H1 (cell line): ENCODE measurements around the gene APP. TPM values are rescaled to one million over a fixed set of nuclear protein-coding genes. Genes with fewer than 3 reads are reported as not detected.

Experiments
- CTCF ChIA-PET: fragments of 300-600 bp; sonication (Branson Sonifier 250); formaldehyde crosslinking; loops from one replicate; lab custom pipeline; 2021; ENCODE audit not compliant: partially characterized antibody; lab: Charles Lee
- POLR2A ChIA-PET: fragments of 300-600 bp; sonication (Branson Sonifier 250); formaldehyde crosslinking; loops from one replicate; lab custom pipeline; 2021; ENCODE audit warnings: inconsistent platforms; ENCODE audit not compliant: partially characterized antibody; lab: Charles Lee
- DNase-seq, 2 experiments: peaks; one replicate each; pipeline versions ENCODE4 v3.0.0 to v3.0.0-alpha.2; 2010 to 2022; ENCODE audit warnings: low spot score in 2 of 2, low read depth in 1 of 2, mixed read lengths in 1 of 2
- FAIRE-seq: peaks from 2 replicates; lab custom pipeline; 2011; peaks lifted over from hg19 to GRCh38; lab: Jason Lieb, UNC
- H2AFZ ChIP-seq: 2 replicates; pipeline ENCODE4 v1.8.1; 2012; ENCODE audit warnings: low read length, inconsistent platforms
- H2AK5ac ChIP-seq: 2 replicates; pipeline ENCODE4 v1.6.1; 2013; ENCODE audit warnings: low read depth, low read length
- H2BK120ac ChIP-seq: replicated peaks from 2 replicates; pipeline ENCODE3; 2013; ENCODE audit warnings: low read depth, low read length, inconsistent platforms
- H2BK12ac ChIP-seq: 2 replicates; pipeline ENCODE4 v1.6.1; 2013; ENCODE audit warnings: low read depth, low read length
- H2BK15ac ChIP-seq: 2 replicates; pipeline ENCODE4 v1.6.1; 2013; ENCODE audit warnings: low read length
- H2BK20ac ChIP-seq: 2 replicates; pipeline ENCODE4 v1.6.1; 2013; ENCODE audit warnings: low read length
- H2BK5ac ChIP-seq: 2 replicates; pipeline ENCODE4 v1.6.1; 2013; ENCODE audit warnings: low read depth, low read length
- H3K14ac ChIP-seq: 2 replicates; pipeline ENCODE4 v1.6.1; 2013; ENCODE audit warnings: inconsistent platforms; ENCODE audit not compliant: insufficient read length
- H3K18ac ChIP-seq: 2 replicates; pipeline ENCODE4 v1.6.1; 2013; ENCODE audit warnings: low read length; ENCODE audit errors: extremely low read depth
- H3K23ac ChIP-seq: 2 replicates; pipeline ENCODE4 v1.6.1; 2013; ENCODE audit warnings: inconsistent platforms; ENCODE audit not compliant: insufficient read length
- H3K23me2 ChIP-seq: 2 replicates; pipeline ENCODE4 v1.6.1; 2013; ENCODE audit warnings: low read depth, low read length
- H3K27ac ChIP-seq: 2 replicates; pipeline ENCODE4 v1.6.1; 2011; ENCODE audit warnings: low read depth, low read length, inconsistent platforms
- H3K27me3 ChIP-seq, 4 experiments: replicated peaks in 1 of 4; 1 replicate in 1 of 4; 2 replicates in 3 of 4; pipeline versions ENCODE4 v1.6.1 to v1.8.1; 2011 to 2013; ENCODE audit warnings: low read length in 3 of 4, mild to moderate bottlenecking in 3 of 4, inconsistent platforms in 2 of 4, mixed read lengths in 2 of 4, moderate library complexity in 1 of 4; ENCODE audit not compliant: control insufficient read depth in 3 of 4, insufficient read depth in 3 of 4; ENCODE audit errors: extremely low read depth in 1 of 4
- H3K36me3 ChIP-seq, 4 experiments: 2 replicates each; pipeline versions ENCODE4 v1.6.1 to v1.8.1; 2011 to 2013; ENCODE audit warnings: mild to moderate bottlenecking in 4 of 4, low read length in 3 of 4, moderate library complexity in 2 of 4, control low read depth in 1 of 4, inconsistent platforms in 1 of 4; ENCODE audit not compliant: insufficient read depth in 4 of 4, control insufficient read depth in 2 of 4
- H3K4ac ChIP-seq: replicated peaks from 2 replicates; pipeline ENCODE3; 2013; ENCODE audit warnings: low read length, low read depth, mixed read lengths, inconsistent platforms; ENCODE audit not compliant: insufficient read length
- H3K4me1 ChIP-seq, 4 experiments: replicated peaks in 1 of 4; 1 replicate in 1 of 4; 2 replicates in 3 of 4; pipeline versions ENCODE4 v1.6.1 to v1.8.1; 2011 to 2013; ENCODE audit warnings: low read length in 3 of 4, inconsistent platforms in 2 of 4, mixed read lengths in 1 of 4; ENCODE audit not compliant: insufficient read depth in 4 of 4, control insufficient read depth in 3 of 4
- H3K4me2 ChIP-seq, 2 experiments: 2 replicates each; pipeline versions ENCODE4 v1.6.1 to v1.8.1; 2011 to 2013; ENCODE audit warnings: low read depth in 2 of 2, low read length in 2 of 2, control low read depth in 1 of 2, inconsistent platforms in 1 of 2, mild to moderate bottlenecking in 1 of 2; ENCODE audit not compliant: insufficient read depth in 1 of 2
- H3K4me3 ChIP-seq, 4 experiments: fragments of 200-600, 300-600 bp in 1 of 4; sonication (generic), shearing (Covaris generic), sonication (Bioruptor Twin) in 1 of 4; 2 replicates each; pipeline versions ENCODE4 v1.5.1 to v1.8.1; 2011 to 2016; ENCODE audit warnings: low read length in 4 of 4, low read depth in 3 of 4, control low read depth in 2 of 4, inconsistent platforms in 2 of 4, mild to moderate bottlenecking in 2 of 4, mixed read lengths in 1 of 4, moderate library complexity in 1 of 4; ENCODE audit not compliant: insufficient read depth in 2 of 4; ENCODE audit errors: extremely low read depth in 1 of 4
- H3K56ac ChIP-seq: replicated peaks from 2 replicates; pipeline ENCODE3; 2013; ENCODE audit warnings: low read depth, mild to moderate bottlenecking, mixed read lengths, low read length, inconsistent platforms; ENCODE audit not compliant: insufficient read length
- H3K79me1 ChIP-seq: 2 replicates; pipeline ENCODE4 v1.6.1; 2013; ENCODE audit warnings: low read depth, low read length, control low read depth
- H3K79me2 ChIP-seq, 2 experiments: 2 replicates each; pipeline versions ENCODE4 v1.6.1 to v1.8.1; 2012 to 2013; ENCODE audit warnings: low read length in 2 of 2, mild to moderate bottlenecking in 2 of 2, inconsistent platforms in 1 of 2; ENCODE audit not compliant: insufficient read depth in 2 of 2, control insufficient read depth in 1 of 2
- H3K9ac ChIP-seq, 4 experiments: replicated peaks in 1 of 4; 1 replicate in 1 of 4; 2 replicates in 3 of 4; pipeline versions ENCODE4 v1.6.1 to v1.8.1; 2011 to 2013; ENCODE audit warnings: low read depth in 3 of 4, low read length in 3 of 4, control low read depth in 2 of 4, mild to moderate bottlenecking in 2 of 4, moderate library complexity in 2 of 4, inconsistent platforms in 1 of 4; ENCODE audit errors: extremely low read depth in 1 of 4
- H3K9me3 ChIP-seq, 2 experiments: 2 replicates each; pipeline versions ENCODE4 v1.6.1 to v1.8.1; 2012 to 2013; ENCODE audit warnings: mild to moderate bottlenecking in 2 of 2, moderate library complexity in 2 of 2, control low read depth in 1 of 2, inconsistent platforms in 1 of 2, low read depth in 1 of 2, low read length in 1 of 2, mixed read lengths in 1 of 2; ENCODE audit not compliant: insufficient read depth in 2 of 2
- H4K20me1 ChIP-seq, 2 experiments: replicated peaks in 1 of 2; 2 replicates each; pipeline versions ENCODE3 to v1.8.1; 2011 to 2013; ENCODE audit warnings: inconsistent platforms in 2 of 2, low read length in 2 of 2, mild to moderate bottlenecking in 1 of 2; ENCODE audit not compliant: insufficient read depth in 2 of 2, control insufficient read depth in 1 of 2
- H4K5ac ChIP-seq: 2 replicates; pipeline ENCODE4 v1.6.1; 2013; ENCODE audit warnings: low read length, low read depth, mixed read lengths, inconsistent platforms; ENCODE audit not compliant: insufficient read length
- H4K8ac ChIP-seq: 2 replicates; pipeline ENCODE4 v1.8.0; 2013; ENCODE audit warnings: mild to moderate bottlenecking, moderate library complexity, low read length, inconsistent platforms; ENCODE audit not compliant: insufficient read depth; ENCODE audit errors: extremely low read depth
- H4K91ac ChIP-seq: replicated peaks from 2 replicates; pipeline ENCODE3; 2013; ENCODE audit warnings: low read length, mixed read lengths, inconsistent platforms; ENCODE audit not compliant: insufficient read length
- BCL11A ChIP-seq, 2 experiments: IDR thresholded peaks; one replicate each; pipeline ENCODE4 v1.6.1; 2011; ENCODE audit warnings: low read depth in 2 of 2, low read length in 2 of 2, mild to moderate bottlenecking in 2 of 2
- CBX8 ChIP-seq: fragments of 300-800, 300-1000 bp; sonication (generic); IDR thresholded peaks from 2 replicates; pipeline ENCODE4 v1.7.1; 2016; ENCODE audit warnings: low read depth, low read length, borderline replicate concordance
- EZH2 ChIP-seq: fragments of 200-600 bp; sonication (generic); IDR thresholded peaks from 2 replicates; pipeline ENCODE4 v1.7.1; 2012; ENCODE audit warnings: low read depth, mild to moderate bottlenecking, moderate library complexity, low read length, inconsistent platforms; ENCODE audit not compliant: severe bottlenecking
- HDAC6 ChIP-seq: IDR thresholded peaks from one replicate; pipeline ENCODE4 v1.7.1; 2012; ENCODE audit warnings: low read depth, mild to moderate bottlenecking, inconsistent platforms, low read length, moderate library complexity
- JUN ChIP-seq: IDR thresholded peaks from 2 replicates; pipeline ENCODE4 v1.6.1; 2011; ENCODE audit warnings: low read depth, mild to moderate bottlenecking, improper control_type of control experiment, low read length
- JUND ChIP-seq: IDR thresholded peaks from 2 replicates; pipeline ENCODE4 v1.6.1; 2011; ENCODE audit warnings: mild to moderate bottlenecking, improper control_type of control experiment, low read length
- MAFK ChIP-seq: IDR thresholded peaks from 2 replicates; pipeline ENCODE4 v1.6.1; 2012; ENCODE audit warnings: low read depth, mild to moderate bottlenecking, improper control_type of control experiment, low read length
- MAX ChIP-seq: IDR thresholded peaks from 2 replicates; pipeline ENCODE4 v1.6.1; 2012; ENCODE audit warnings: inconsistent platforms
- SIX5 ChIP-seq: IDR thresholded peaks from 2 replicates; pipeline ENCODE4 v1.6.1; 2011; ENCODE audit warnings: mild to moderate bottlenecking, low read depth, low read length
- YY1 ChIP-seq: IDR thresholded peaks from 2 replicates; pipeline ENCODE4 v1.6.1; 2011; ENCODE audit warnings: low read depth, mild to moderate bottlenecking, low read length
- WGBS, 2 experiments: shearing (Covaris generic) in 1 of 2; methylation state at CpG; one replicate each; pipeline versions ENCODE4 v1.1.6 to v1.1.7; 2013 to 2015; ENCODE audit warnings: low lambda C conversion rate in 2 of 2, mixed read lengths in 2 of 2, inconsistent platforms in 1 of 2, low coverage in 1 of 2, missing lambda C conversion rate in 1 of 2; ENCODE audit not compliant: insufficient replicate concordance in 2 of 2, insufficient coverage in 1 of 2, insufficient read length in 1 of 2; ENCODE audit errors: extremely low coverage in 1 of 2, missing lambda C conversion rate in 1 of 2; 5-methylcytosine and 5-hydroxymethylcytosine counted together
- polyA plus RNA-seq, 7 experiments: library from polyadenylated mRNA; depleted of rRNA in 3 of 7; stranded (reverse) in 5 of 7; unstranded in 2 of 7; fragments of >200 nt in 5 of 7; fragments of 200-250 nt in 2 of 7; gene quantifications; 1 replicate in 5 of 7; 2 replicates in 1 of 7; 4 replicates in 1 of 7; pipeline versions ENCODE4 v1.2.1 to v1.2.3, GENCODE V29; 2011 to 2013; ENCODE audit warnings: missing spikeins in 2 of 7, mixed read lengths in 2 of 7
- total RNA-seq: library from RNA; stranded (reverse); fragmentation: NEBNext Ultra II Directional; extraction: Animal tissue kit (Norgen Biotek cat#: 25700); gene quantifications from 2 replicates; pipeline ENCODE4 v1.2.1, GENCODE V29; 2021

The APP gene
- total and polyA plus RNA-seq, 2 of the 8 experiments (the other 6 are each of a cell fraction or from before 2014, with no cell fraction given): 375 to 551 TPM

GRCh38 chr21:25911730-25912401, 258.7 kb downstream of the APP start:
- FAIRE-seq: no peak
- CTCF ChIA-PET: interaction anchor here (0.6 to 1.5 kb wide), 3 partner anchors 16 to 805 kb away, joined by 3 to 7 read pairs (median 3); no protein-coding TSS in a partner anchor
- TF ChIP-seq HDAC6 (no peak), MAFK (no peak), CBX8 (no peak), BCL11A (IDR thresholded peaks at IDR 0.05; ENCODE audit: low read depth in 2 of 2, low read length in 2 of 2) (no peak), JUND (no peak), EZH2 (no peak), JUN (no peak), MAX (no peak), YY1 (no peak), SIX5 (no peak)

More at GRCh38 chr21:25911730-25912401, 258.7 kb downstream of the APP start:
- Histone ChIP-seq H3K9me3 (no peaks in the 10 kb centered on the region), H2BK20ac (no peak overlapping the region), H3K23me2 (no peaks in the 10 kb centered on the region), H4K5ac (no peak overlapping the region), H3K4me3 (no peak overlapping the region), H3K79me2 (peaks cover 0 to 28% of the 10 kb centered on the region in 2 experiments; a peak in 2 of 4 replicates), H3K4ac (no peak overlapping the region), H4K20me1 (peaks cover 0 to 2% of the 10 kb centered on the region in 2 experiments), H3K9ac (no peak overlapping the region), H2BK5ac (no peak overlapping the region; the same call in 1 of the 2 replicates), H3K27ac (no peak overlapping the region; the same call in 1 of the 2 replicates), H4K91ac (no peak overlapping the region), H3K36me3 (peaks cover 0 to 17% (median 3%) of the 10 kb centered on the region in 4 experiments; a peak in 3 of 8 replicates), H3K56ac (no peak overlapping the region), H2AFZ (no peak overlapping the region), H3K23ac (no peak overlapping the region), H3K18ac (no peak overlapping the region), H3K4me2 (no peak overlapping the region), H3K79me1 (peaks cover 8% of the 10 kb centered on the region; the same call in 1 of the 2 replicates), H2BK15ac (no peak overlapping the region), H2BK12ac (no peak overlapping the region), H3K4me1 (peaks cover 0 to 10% (median 5%) of the 10 kb centered on the region in 4 experiments; a peak in 3 of 7 replicates), H3K14ac (no peak overlapping the region), H2AK5ac (no peak overlapping the region), H3K27me3 (no peaks in the 10 kb centered on the region), H2BK120ac (no peak overlapping the region), H4K8ac (no peak overlapping the region)
- 96% methylated on average over 20 of the region's 20 CpGs; no CpG with 5 or more reads in 1 of the 2 experiments for WGBS, 2 experiments
- no peak for DNase-seq
- POLR2A ChIA-PET: no interaction called here
